Measurements from ENCODE around the gene KIAA1328. TPM values are rescaled to one million over a fixed set of nuclear protein-coding genes. Genes with fewer than 3 reads are reported as not detected.

The KIAA1328 gene
- total RNA-seq, 1 experiment from 2014 or later: 4.9 TPM

DNA sequence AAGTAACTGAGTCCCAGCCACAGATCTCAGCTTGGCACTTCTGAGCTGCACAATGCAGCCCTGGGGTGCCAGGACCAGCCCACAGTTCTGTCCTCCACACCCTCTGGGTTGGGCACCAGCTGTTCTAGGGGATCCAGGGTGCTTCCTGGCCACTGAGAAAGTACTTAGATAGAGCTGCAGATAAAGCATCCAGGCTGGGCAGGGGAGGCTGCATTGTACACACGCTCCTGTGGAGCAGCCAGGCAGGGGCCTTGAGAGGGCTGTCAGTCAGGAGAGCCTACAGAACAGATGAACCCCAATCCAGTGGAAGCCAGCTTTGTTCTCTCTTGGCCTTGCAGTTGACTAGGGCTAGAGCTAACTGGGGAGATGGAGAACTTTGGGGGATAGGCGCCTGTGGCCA lies 104.6 kb downstream of the KIAA1328 start:
- ChIA-PET POLR2A (no interaction called here), CTCF (no interaction called here)

DNA sequence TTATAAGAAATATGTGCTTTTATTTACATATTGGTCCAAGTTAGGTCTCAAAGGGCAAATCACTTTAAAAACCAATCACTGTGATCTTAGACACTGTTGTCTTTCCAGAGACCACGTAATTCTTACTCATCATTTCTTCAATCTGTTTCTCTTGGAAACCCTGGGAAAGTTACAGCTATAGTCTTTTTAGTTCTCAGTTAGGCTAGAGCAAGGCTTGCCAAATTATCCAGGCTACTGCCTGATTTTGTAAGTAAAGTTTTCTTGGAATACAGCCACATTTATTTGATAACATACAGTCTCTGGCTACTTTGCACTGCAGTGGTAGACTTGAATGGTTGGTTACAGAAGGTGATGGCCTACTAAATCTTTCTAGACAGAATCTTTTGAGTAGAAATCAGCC lies 106.0 kb downstream of the KIAA1328 start:
- no peaks in the 10 kb centered on the region for H3K9me3 ChIP-seq
- H3K9me3 Mint-ChIP-seq (ENCODE audit: unreplicated experiment): peaks cover 11% of the 10 kb centered on the region
- no peak overlapping the region for H3K27ac Mint-ChIP-seq (ENCODE audit: unreplicated experiment)
- no peaks in the 10 kb centered on the region for H3K36me3 ChIP-seq (ENCODE audit: control insufficient read depth, insufficient read depth, low read length)
- intact Hi-C loops (cut with micrococcal nuclease; ENCODE audit: unreplicated experiment): no loop called here
- TF ChIP-seq, protein P1, sequence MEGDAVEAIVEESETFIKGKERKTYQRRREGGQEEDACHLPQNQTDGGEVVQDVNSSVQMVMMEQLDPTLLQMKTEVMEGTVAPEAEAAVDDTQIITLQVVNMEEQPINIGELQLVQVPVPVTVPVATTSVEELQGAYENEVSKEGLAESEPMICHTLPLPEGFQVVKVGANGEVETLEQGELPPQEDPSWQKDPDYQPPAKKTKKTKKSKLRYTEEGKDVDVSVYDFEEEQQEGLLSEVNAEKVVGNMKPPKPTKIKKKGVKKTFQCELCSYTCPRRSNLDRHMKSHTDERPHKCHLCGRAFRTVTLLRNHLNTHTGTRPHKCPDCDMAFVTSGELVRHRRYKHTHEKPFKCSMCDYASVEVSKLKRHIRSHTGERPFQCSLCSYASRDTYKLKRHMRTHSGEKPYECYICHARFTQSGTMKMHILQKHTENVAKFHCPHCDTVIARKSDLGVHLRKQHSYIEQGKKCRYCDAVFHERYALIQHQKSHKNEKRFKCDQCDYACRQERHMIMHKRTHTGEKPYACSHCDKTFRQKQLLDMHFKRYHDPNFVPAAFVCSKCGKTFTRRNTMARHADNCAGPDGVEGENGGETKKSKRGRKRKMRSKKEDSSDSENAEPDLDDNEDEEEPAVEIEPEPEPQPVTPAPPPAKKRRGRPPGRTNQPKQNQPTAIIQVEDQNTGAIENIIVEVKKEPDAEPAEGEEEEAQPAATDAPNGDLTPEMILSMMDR (IDR thresholded peaks at IDR 0.05; ENCODE audit: insufficient read depth in 1 of 2, low read depth in 1 of 2, low read length in 1 of 2, severe bottlenecking in 1 of 2, unreplicated experiment in 1 of 2): no peak
- no peaks in the 10 kb centered on the region for H3K4me1 ChIP-seq
- no peaks in the 10 kb centered on the region for H3K4me1 Mint-ChIP-seq (ENCODE audit: low read depth, unreplicated experiment)
- POLR2A ChIA-PET: no interaction called here
- no peak for DNase-seq
- CTCF ChIA-PET: no interaction called here
- no peaks in the 10 kb centered on the region for H3K36me3 Mint-ChIP-seq (ENCODE audit: insufficient read depth, unreplicated experiment)
- no peak overlapping the region for H3K4me3 Mint-ChIP-seq (ENCODE audit: unreplicated experiment)
- BruUV-seq (replicated peaks): no TSS peak
- H3K27me3 Mint-ChIP-seq (ENCODE audit: insufficient read depth, unreplicated experiment): no peaks in the 10 kb centered on the region
- H3K27me3 ChIP-seq (replicated peaks; ENCODE audit: control insufficient read depth, insufficient read depth, low read length): no peaks in the 10 kb centered on the region
- no peak overlapping the region for H3K4me3 ChIP-seq (ENCODE audit: low read depth, low read length)

More for the DNA sequence above, 104.6 kb downstream of the KIAA1328 start:
- H3K9me3 ChIP-seq: no peaks in the 10 kb centered on the region
- H3K27me3 ChIP-seq (replicated peaks; ENCODE audit: control insufficient read depth, insufficient read depth, low read length): no peaks in the 10 kb centered on the region
- peaks cover 7% of the 10 kb centered on the region for H3K9me3 Mint-ChIP-seq (ENCODE audit: unreplicated experiment)
- no TSS peak for BruUV-seq (replicated peaks)
- no peak overlapping the region for H3K4me3 Mint-ChIP-seq (ENCODE audit: unreplicated experiment)
- no peak for DNase-seq
- H3K4me3 ChIP-seq (ENCODE audit: low read depth, low read length): no peak overlapping the region
- H3K4me1 Mint-ChIP-seq (ENCODE audit: low read depth, unreplicated experiment): no peaks in the 10 kb centered on the region
- H3K36me3 ChIP-seq (ENCODE audit: control insufficient read depth, insufficient read depth, low read length): no peaks in the 10 kb centered on the region
- H3K27me3 Mint-ChIP-seq (ENCODE audit: insufficient read depth, unreplicated experiment): no peaks in the 10 kb centered on the region
- H3K27ac Mint-ChIP-seq (ENCODE audit: unreplicated experiment): no peak overlapping the region
- H3K36me3 Mint-ChIP-seq (ENCODE audit: insufficient read depth, unreplicated experiment): no peaks in the 10 kb centered on the region
- intact Hi-C loops (cut with micrococcal nuclease; ENCODE audit: unreplicated experiment): no loop called here
- no peaks in the 10 kb centered on the region for H3K4me1 ChIP-seq
- TF ChIP-seq, protein P1 (IDR thresholded peaks at IDR 0.05; ENCODE audit: insufficient read depth in 1 of 2, low read depth in 1 of 2, low read length in 1 of 2, severe bottlenecking in 1 of 2, unreplicated experiment in 1 of 2): no peak

DNA sequence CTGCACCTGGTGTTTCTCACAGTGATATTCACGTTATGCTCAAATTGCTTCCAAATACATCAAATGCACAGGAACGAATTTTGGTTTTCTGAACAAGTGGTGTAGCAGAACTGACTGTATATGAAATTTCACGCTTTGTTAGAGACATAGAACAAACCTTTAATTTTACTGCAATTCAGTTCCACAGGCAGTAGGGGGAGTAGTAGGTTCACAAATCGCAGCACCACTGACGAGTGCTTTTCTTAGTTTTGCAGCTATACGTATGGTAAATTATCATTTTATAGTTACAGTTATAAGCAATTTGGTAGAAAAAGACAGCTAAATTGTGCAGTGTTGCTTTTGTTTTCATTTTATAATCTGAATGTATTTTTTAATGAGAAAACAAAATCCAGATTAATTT lies 113.3 kb downstream of the KIAA1328 start:
- intact Hi-C loops (cut with micrococcal nuclease; ENCODE audit: unreplicated experiment): loop anchor here (2.0 to 10.0 kb wide), 2 partner anchors 237 to 593 kb away; no protein-coding TSS in a partner anchor
- Histone ChIP-seq H3K36me3 (ENCODE audit: control insufficient read depth, insufficient read depth, low read length) (no peaks in the 10 kb centered on the region), H3K4me3 (ENCODE audit: low read depth, low read length) (no peak overlapping the region), H3K4me1 (no peaks in the 10 kb centered on the region), H3K9me3 (no peaks in the 10 kb centered on the region), H3K27me3 (replicated peaks; ENCODE audit: control insufficient read depth, insufficient read depth, low read length) (no peaks in the 10 kb centered on the region)
- no peaks in the 10 kb centered on the region for H3K4me1 Mint-ChIP-seq (ENCODE audit: low read depth, unreplicated experiment)
- CTCF ChIA-PET: interaction anchor here (0.6 to 1.1 kb wide), 2 partner anchors 393 to 596 kb away, joined by 3 read pairs; no protein-coding TSS in a partner anchor
- POLR2A ChIA-PET: no interaction called here
- BruUV-seq (replicated peaks): no TSS peak
- no peak overlapping the region for H3K4me3 Mint-ChIP-seq (ENCODE audit: unreplicated experiment)
- H3K9me3 Mint-ChIP-seq (ENCODE audit: unreplicated experiment): peaks cover 11% of the 10 kb centered on the region
- H3K27me3 Mint-ChIP-seq (ENCODE audit: insufficient read depth, unreplicated experiment): no peaks in the 10 kb centered on the region
- peak in 1 of 2 experiments; percentile 17 for DNase-seq
- H3K27ac Mint-ChIP-seq (ENCODE audit: unreplicated experiment): no peak overlapping the region
- TF ChIP-seq, protein P1 (IDR thresholded peaks at IDR 0.05; ENCODE audit: insufficient read depth in 1 of 2, low read depth in 1 of 2, low read length in 1 of 2, severe bottlenecking in 1 of 2, unreplicated experiment in 1 of 2): no peak
- H3K36me3 Mint-ChIP-seq (ENCODE audit: insufficient read depth, unreplicated experiment): no peaks in the 10 kb centered on the region

Data from Caco-2 (cell line).